ENCODE measurements around the gene CXCL10. TPM values are rescaled to one million over a fixed set of nuclear protein-coding genes. Genes with fewer than 3 reads are reported as not detected.

The CXCL10 gene
- total RNA-seq, 1 experiment from 2014 or later, result 0.29 TPM

DNA sequence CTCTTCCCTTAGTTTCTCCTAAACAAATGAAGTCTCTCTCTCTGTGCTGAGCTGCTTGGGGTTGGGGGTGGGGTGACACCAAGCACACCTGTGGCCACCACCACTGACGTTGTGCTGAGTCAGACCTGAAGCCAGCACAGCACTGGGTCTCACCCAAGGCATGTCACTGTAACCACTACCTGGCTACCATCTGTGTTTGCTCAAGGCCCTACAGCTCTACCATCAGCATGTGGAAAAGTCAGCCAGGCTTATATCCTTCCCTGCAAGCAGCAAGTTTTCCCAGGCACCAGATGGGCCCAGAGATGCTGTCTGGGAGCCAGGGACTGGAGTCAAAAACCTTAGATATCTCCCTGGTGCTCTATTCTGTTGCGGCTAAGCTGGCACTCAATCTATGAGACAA is 6.9 kb downstream of the CXCL10 start:
- Histone ChIP-seq H3K27ac (no peak overlapping the region), H3K9me3 (replicated peaks) (no peaks in the 10 kb centered on the region; the same call in 1 of the 2 replicates), H3K36me3 (no peaks in the 10 kb centered on the region), H3K4me1 (replicated peaks) (peaks cover 27% of the 10 kb centered on the region), H3K4me3 (no peak overlapping the region), H3K27me3 (replicated peaks) (no peaks in the 10 kb centered on the region)
- no peak for DNase-seq (ENCODE audit: low read depth in 1 of 2, low spot score in 2 of 2)

GRCh38 chr4:76013540-76013939 is 9.8 kb downstream of the CXCL10 start:
- Histone ChIP-seq H3K4me1 (replicated peaks) (peaks cover 34% of the 10 kb centered on the region), H3K27me3 (replicated peaks) (no peaks in the 10 kb centered on the region), H3K4me3 (no peak overlapping the region), H3K36me3 (no peaks in the 10 kb centered on the region), H3K9me3 (replicated peaks) (no peaks in the 10 kb centered on the region; the same call in 1 of the 2 replicates), H3K27ac (peak overlapping the region; percentile 98)
- DNase-seq (ENCODE audit: low read depth in 1 of 2, low spot score in 2 of 2), result no peak

GRCh38 chr4:76012388-76012801 is 10.9 kb downstream of the CXCL10 start:
- Histone ChIP-seq H3K9me3 (replicated peaks) (no peaks in the 10 kb centered on the region; the same call in 1 of the 2 replicates), H3K27ac (peak overlapping the region; percentile 98), H3K4me3 (no peak overlapping the region), H3K4me1 (replicated peaks) (peaks cover 34% of the 10 kb centered on the region), H3K36me3 (no peaks in the 10 kb centered on the region), H3K27me3 (replicated peaks) (no peaks in the 10 kb centered on the region)
- peak in 1 of 2 experiments; percentile 88 for DNase-seq (ENCODE audit: low read depth in 1 of 2, low spot score in 2 of 2)

GRCh38 chr4:76011700-76012387 is 11.5 kb downstream of the CXCL10 start:
- peak overlapping the region; percentile 98 for H3K27ac ChIP-seq
- DNase-seq (ENCODE audit: low read depth in 1 of 2, low spot score in 2 of 2), result peak; percentile 70 to 82
- H3K9me3 ChIP-seq (replicated peaks), result no peaks in the 10 kb centered on the region; the same call in 1 of the 2 replicates
- no peak overlapping the region for H3K4me3 ChIP-seq
- H3K4me1 ChIP-seq (replicated peaks), result peaks cover 34% of the 10 kb centered on the region
- H3K27me3 ChIP-seq (replicated peaks), result no peaks in the 10 kb centered on the region
- no peaks in the 10 kb centered on the region for H3K36me3 ChIP-seq

GRCh38 chr4:76011018-76011670 is 12.2 kb downstream of the CXCL10 start:
- H3K36me3 ChIP-seq, result no peaks in the 10 kb centered on the region
- H3K4me3 ChIP-seq, result no peak overlapping the region
- H3K27me3 ChIP-seq (replicated peaks), result no peaks in the 10 kb centered on the region
- peak overlapping the region; percentile 98 for H3K27ac ChIP-seq
- DNase-seq (ENCODE audit: low read depth in 1 of 2, low spot score in 2 of 2), result no peak
- peaks cover 34% of the 10 kb centered on the region for H3K4me1 ChIP-seq (replicated peaks)
- no peaks in the 10 kb centered on the region; the same call in 1 of the 2 replicates for H3K9me3 ChIP-seq (replicated peaks)

DNA sequence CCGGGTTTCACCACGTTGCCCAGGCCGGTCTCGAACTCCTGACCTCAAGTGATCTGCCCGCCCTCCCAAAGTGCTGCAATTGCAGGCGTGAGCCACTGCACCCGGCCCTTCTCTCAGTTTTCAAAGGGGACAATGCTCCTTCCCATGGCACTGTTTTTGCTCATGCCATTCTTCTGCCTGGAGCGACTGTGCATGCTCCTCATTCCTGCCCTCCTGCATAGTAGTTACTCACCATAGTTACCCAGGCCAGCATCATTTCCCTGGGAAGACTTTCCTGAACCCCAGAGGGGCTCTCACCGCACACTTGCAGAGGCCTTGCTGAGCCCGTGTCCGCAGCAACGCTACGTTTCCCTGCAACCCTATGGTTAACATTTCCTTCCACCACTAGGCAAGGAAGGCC is 12.7 kb downstream of the CXCL10 start:
- Histone ChIP-seq H3K4me3 (no peak overlapping the region), H3K36me3 (no peaks in the 10 kb centered on the region), H3K4me1 (replicated peaks) (peaks cover 34% of the 10 kb centered on the region), H3K27ac (no peak overlapping the region; the same call in 1 of the 2 replicates), H3K27me3 (replicated peaks) (no peaks in the 10 kb centered on the region), H3K9me3 (replicated peaks) (no peaks in the 10 kb centered on the region; the same call in 1 of the 2 replicates)
- no peak for DNase-seq (ENCODE audit: low read depth in 1 of 2, low spot score in 2 of 2)

DNA sequence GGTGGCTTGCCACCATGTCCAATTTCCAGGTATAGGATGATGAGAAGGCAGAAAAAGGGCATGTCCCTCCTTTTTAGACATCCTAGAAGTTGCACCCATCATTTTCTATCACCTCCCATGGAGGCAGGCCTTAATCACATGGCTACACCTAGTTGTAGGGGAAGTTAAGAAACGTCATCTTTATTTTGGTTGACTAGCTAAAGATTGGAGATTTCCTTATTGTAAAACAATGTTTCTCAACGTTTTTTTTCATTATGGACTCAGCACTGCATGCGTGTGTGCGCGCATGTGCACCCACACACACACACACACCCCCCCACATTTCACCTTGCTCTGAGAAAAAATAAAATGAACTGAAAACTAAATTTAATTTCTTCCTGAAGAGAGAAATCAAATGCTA is 14.0 kb downstream of the CXCL10 start:
- H3K27me3 ChIP-seq (replicated peaks), result no peaks in the 10 kb centered on the region
- H3K27ac ChIP-seq, result no peak overlapping the region
- H3K4me1 ChIP-seq (replicated peaks), result peaks cover 34% of the 10 kb centered on the region
- no peak overlapping the region for H3K4me3 ChIP-seq
- H3K9me3 ChIP-seq (replicated peaks), result no peaks in the 10 kb centered on the region; the same call in 1 of the 2 replicates
- no peaks in the 10 kb centered on the region for H3K36me3 ChIP-seq
- DNase-seq (ENCODE audit: low read depth in 1 of 2, low spot score in 2 of 2), result no peak

DNA sequence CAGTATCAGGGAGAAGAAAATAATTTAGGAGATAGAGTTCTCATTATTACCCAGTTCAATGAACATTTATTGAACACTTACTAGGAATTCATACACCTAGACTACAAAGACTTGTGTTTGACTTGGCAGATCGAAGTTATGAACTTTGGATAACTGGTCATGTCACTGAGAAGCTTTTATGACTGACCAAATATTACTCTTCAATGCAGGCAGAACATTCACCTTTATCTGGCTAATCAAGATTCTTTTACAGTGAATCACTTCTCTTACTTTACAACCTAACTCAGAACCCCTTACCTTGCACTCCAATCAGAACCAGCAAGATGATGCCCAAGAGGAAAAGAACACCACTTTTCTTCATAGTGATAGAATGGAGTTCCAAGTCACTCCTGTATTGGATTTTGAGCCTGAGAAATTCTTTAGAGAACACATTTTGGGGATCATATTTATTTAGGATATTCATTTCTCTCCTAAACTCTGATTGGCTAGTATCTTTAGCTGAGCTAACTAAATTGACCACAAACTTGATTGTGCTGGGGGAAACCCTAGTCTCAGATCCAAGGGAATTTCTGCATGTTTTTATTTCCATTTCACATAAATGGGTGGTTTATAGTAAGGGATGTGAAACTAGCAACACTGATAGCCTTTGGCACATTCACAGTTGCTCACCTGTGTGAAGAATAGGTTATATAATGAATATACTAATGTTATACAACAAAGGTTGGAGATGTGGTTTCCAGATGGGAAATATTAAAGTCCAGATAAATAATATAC is 16.0 kb downstream of the CXCL10 start, which contains the start of gene CXCL9:
TSS of gene CXCL9 (minus strand) at position 421 of the 774 bp plus-strand sequence. CDS start at position 361, 60 bp downstream.
- DNase-seq (ENCODE audit: low read depth in 1 of 2, low spot score in 2 of 2), result no peak
- Histone ChIP-seq H3K27me3 (replicated peaks) (no peaks in the 10 kb centered on the region; the same call in 1 of the 2 replicates), H3K36me3 (no peaks in the 10 kb centered on the region), H3K4me3 (no peak within 1 kb of the TSS), H3K4me1 (replicated peaks) (peaks cover 16% of the 10 kb centered on the region), H3K9me3 (replicated peaks) (no peaks in the 10 kb centered on the region; the same call in 1 of the 2 replicates), H3K27ac (no peak within 1 kb of the TSS)

DNA sequence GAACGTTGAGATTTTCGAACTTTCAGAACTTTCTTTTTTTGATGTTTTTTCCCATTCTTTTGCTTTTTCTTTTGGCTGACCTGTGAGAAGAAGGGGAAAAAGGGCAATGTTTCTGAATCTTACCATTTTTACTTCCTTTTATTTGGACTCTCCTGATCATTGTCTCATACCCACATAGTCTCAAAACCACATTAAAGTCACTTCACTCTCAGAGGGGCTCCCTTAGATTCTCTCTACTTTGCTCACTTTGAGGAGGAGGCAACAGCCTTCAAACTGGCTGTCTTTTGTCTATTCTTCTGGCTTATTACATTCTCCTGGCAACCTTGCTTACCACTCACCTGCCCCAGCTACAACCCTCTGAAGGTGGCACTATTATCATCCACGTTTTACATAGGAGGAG is 19.7 kb downstream of the CXCL10 start:
- Histone ChIP-seq H3K27ac (no peak overlapping the region), H3K9me3 (replicated peaks) (no peaks in the 10 kb centered on the region), H3K36me3 (no peaks in the 10 kb centered on the region), H3K4me1 (replicated peaks) (no peaks in the 10 kb centered on the region; the same call in 1 of the 2 replicates), H3K4me3 (no peak overlapping the region), H3K27me3 (replicated peaks) (no peaks in the 10 kb centered on the region; the same call in 1 of the 2 replicates)
- DNase-seq (ENCODE audit: low read depth in 1 of 2, low spot score in 2 of 2), result no peak

DNA sequence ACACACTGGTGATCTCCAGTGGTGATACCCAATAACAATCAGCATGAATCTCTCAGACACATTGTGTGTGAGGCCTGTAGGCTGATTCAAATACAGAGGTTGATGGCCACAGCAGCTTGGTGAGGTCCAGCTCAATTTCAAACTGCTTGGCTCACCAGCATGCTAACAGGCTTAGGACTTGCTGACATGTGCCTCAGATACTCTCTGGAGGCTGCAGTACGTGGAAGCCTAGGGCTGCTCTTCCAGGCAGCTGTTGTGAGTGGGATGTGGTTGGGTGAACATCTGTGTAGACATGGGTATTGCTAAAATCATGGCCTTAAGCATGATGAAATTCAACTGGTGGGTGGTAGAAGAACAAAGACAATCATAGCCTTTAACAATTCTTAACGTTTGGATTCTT is 20.3 kb downstream of the CXCL10 start:
- no peak overlapping the region for H3K27ac ChIP-seq
- no peaks in the 10 kb centered on the region for H3K36me3 ChIP-seq
- no peak for DNase-seq (ENCODE audit: low read depth in 1 of 2, low spot score in 2 of 2)
- H3K27me3 ChIP-seq (replicated peaks), result no peaks in the 10 kb centered on the region; the same call in 1 of the 2 replicates
- H3K4me1 ChIP-seq (replicated peaks), result no peaks in the 10 kb centered on the region; the same call in 1 of the 2 replicates
- no peak overlapping the region for H3K4me3 ChIP-seq
- H3K9me3 ChIP-seq (replicated peaks), result no peaks in the 10 kb centered on the region

DNA sequence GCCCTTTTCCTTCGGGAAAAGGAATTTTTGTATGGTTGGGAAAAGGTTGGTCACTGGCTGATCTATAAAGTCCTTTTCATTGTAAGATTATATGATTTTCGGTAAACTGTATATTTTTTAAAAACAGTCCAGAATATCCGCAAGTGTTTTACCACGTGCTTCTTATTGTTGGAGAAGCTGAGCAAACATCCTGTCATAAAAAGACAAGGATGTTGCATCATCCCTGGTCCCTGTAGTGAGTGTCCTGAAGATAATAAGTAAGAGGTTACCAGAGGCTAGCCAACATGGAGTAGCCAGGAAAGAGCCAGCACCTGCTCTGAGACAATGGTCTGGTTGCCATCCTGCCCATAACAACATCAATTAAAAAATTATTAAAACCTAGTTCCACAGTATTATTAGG is 21.1 kb downstream of the CXCL10 start:
- H3K27ac ChIP-seq, result no peak overlapping the region
- no peaks in the 10 kb centered on the region for H3K9me3 ChIP-seq (replicated peaks)
- H3K4me3 ChIP-seq, result no peak overlapping the region
- H3K4me1 ChIP-seq (replicated peaks), result no peaks in the 10 kb centered on the region; the same call in 1 of the 2 replicates
- H3K36me3 ChIP-seq, result no peaks in the 10 kb centered on the region
- H3K27me3 ChIP-seq (replicated peaks), result no peaks in the 10 kb centered on the region; the same call in 1 of the 2 replicates
- DNase-seq (ENCODE audit: low read depth in 1 of 2, low spot score in 2 of 2), result no peak

DNA sequence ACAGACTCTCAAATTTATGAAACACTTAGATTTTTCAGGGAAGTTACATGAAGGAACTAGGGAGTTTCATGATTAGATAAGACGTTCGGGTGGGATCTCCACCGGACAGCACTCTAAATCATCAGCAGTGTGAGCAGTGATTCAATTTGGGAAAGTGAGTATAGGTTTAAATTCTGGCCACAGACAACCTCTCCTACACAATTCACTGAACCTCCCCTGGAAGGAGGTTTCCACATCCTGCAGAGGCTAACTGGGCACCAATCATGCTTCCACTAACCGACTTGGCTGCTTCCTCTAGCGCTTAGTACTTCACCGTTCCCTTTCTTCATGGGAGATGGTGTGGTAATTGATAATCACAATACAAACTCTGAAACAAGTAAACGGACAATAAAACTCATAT is 21.6 kb downstream of the CXCL10 start:
- Histone ChIP-seq H3K27ac (no peak overlapping the region), H3K9me3 (replicated peaks) (no peaks in the 10 kb centered on the region), H3K4me1 (replicated peaks) (no peaks in the 10 kb centered on the region; the same call in 1 of the 2 replicates), H3K36me3 (no peaks in the 10 kb centered on the region), H3K27me3 (replicated peaks) (no peaks in the 10 kb centered on the region; the same call in 1 of the 2 replicates), H3K4me3 (no peak overlapping the region)
- no peak for DNase-seq (ENCODE audit: low read depth in 1 of 2, low spot score in 2 of 2)

DNA sequence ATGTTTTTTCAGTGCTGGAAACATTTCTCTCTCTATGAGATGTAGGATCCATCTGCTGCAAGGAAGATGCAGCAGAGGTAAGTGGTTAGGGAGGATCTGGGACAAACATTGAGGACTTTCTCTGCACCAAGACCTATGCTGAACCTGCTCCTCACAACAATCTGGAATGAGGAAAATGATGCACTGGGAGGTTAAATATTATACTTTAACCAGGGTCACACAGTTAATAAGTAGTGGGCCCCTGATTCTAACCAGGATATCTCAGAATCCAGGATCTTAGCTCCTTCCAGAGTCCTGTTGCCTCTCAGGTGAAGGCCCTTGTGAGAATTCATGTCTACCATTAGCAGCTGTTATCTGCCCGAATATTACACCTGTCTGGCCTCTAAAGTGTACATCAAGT is 23.0 kb downstream of the CXCL10 start:
- Histone ChIP-seq H3K36me3 (no peaks in the 10 kb centered on the region), H3K27me3 (replicated peaks) (peaks cover 1% of the 10 kb centered on the region; the same call in 1 of the 2 replicates), H3K4me1 (replicated peaks) (no peaks in the 10 kb centered on the region; the same call in 1 of the 2 replicates), H3K27ac (no peak overlapping the region), H3K4me3 (no peak overlapping the region), H3K9me3 (replicated peaks) (no peaks in the 10 kb centered on the region)
- DNase-seq (ENCODE audit: low read depth in 1 of 2, low spot score in 2 of 2), result no peak
